MV-4-11 (cell line): ENCODE measurements around the gene OR2S2.

ENCODE experiments used
- DNase-seq: peaks from one replicate; lab custom pipeline; 2025; lab: John Stamatoyannopoulos, UW

OR2S2 gene

GRCh38 chr9:35909274-35909673 lies 48.7 kb downstream of the OR2S2 start, which contains the start of gene SPAAR:
Gene SPAAR, plus strand, starts transcription at chr9:35909490. Its CDS starts 974 bp downstream, at chr9:35910464.
- no peak for DNase-seq

GRCh38 chr9:35908504-35909125 lies 49.3 kb downstream of the OR2S2 start:
- no peak for DNase-seq

GRCh38 chr9:35907711-35908503 lies 50.0 kb downstream of the OR2S2 start:
- DNase-seq, result peak; percentile 65
